Activated CD4-positive, alpha-beta T cell treated with anti-CD3 and anti-CD28 coated beads for 1 hour (primary cell): ENCODE results near the gene GLE1.
A peak's percentile ranks its signal among the peaks of the same experiment; 100 is the strongest.
"Not testable (repeated sequence)": the region's sequence is repeated elsewhere in the genome, so short reads cannot be mapped to it uniquely, and the experiment has no call there.

Source experiments
- DNase-seq: peaks from one replicate; pipeline ENCODE4 v3.0.0-alpha.2; 2020

GLE1 gene

GRCh38 chr9:128552744-128553440 lies 48.4 kb downstream of the GLE1 start:
- DNase-seq: no peak

GRCh38 chr9:128553728-128554127 lies 49.2 kb downstream of the GLE1 start:
- no peak for DNase-seq

GRCh38 chr9:128554155-128554862 lies 49.8 kb downstream of the GLE1 start:
- no peak for DNase-seq

GRCh38 chr9:128555180-128555721 lies 50.7 kb downstream of the GLE1 start:
- no peak for DNase-seq

GRCh38 chr9:128556276-128556675 lies 51.8 kb downstream of the GLE1 start:
- DNase-seq: no peak

- no peak for DNase-seq
These were observed 52.6 kb downstream of the GLE1 start for GRCh38 chr9:128556926-128557634.

GRCh38 chr9:128558431-128559310 lies 54.2 kb downstream of the GLE1 start:
- no peak for DNase-seq

GRCh38 chr9:128565578-128565977 lies 61.1 kb downstream of the GLE1 start:
- DNase-seq: no peak

GRCh38 chr9:128568470-128569078 lies 64.1 kb downstream of the GLE1 start:
- DNase-seq: no peak

GRCh38 chr9:128575469-128575868 lies 71.0 kb downstream of the GLE1 start:
- DNase-seq: no peak

GRCh38 chr9:128575916-128576315 lies 71.4 kb downstream of the GLE1 start:
- no peak for DNase-seq

- no peak for DNase-seq
These were observed 72.7 kb downstream of the GLE1 start for GRCh38 chr9:128577206-128577605.

- DNase-seq: no peak
These were observed 74.7 kb downstream of the GLE1 start for GRCh38 chr9:128579194-128579593.

GRCh38 chr9:128580731-128581130 lies 76.2 kb downstream of the GLE1 start:
- no peak for DNase-seq

- DNase-seq: not testable (repeated sequence)
These were observed 80.6 kb downstream of the GLE1 start for GRCh38 chr9:128585155-128585554.

GRCh38 chr9:128586934-128587333 lies 82.4 kb downstream of the GLE1 start:
- DNase-seq: not testable (repeated sequence)

- DNase-seq: peak; percentile 11
These were observed 82.9 kb downstream of the GLE1 start for GRCh38 chr9:128587453-128587852.

- no peak for DNase-seq
These were observed 84.2 kb downstream of the GLE1 start for GRCh38 chr9:128588581-128589233.
